Activated CD8-positive, alpha-beta memory T cell treated with anti-CD3 and anti-CD28 coated beads, Interleukin-2, amount 10 ng/mL, durations not matched to agents 7 days and 5 days (primary cell): Measurements from ENCODE around the gene SUN2. TPM values are rescaled to one million over a fixed set of nuclear protein-coding genes. Genes with fewer than 3 reads are reported as not detected.
"Not testable (repeated sequence)": the region's sequence is repeated elsewhere in the genome, so short reads cannot be mapped to it uniquely, and the experiment has no call there.

Experiments
- ATAC-seq: fragments of 150-1000 bp; cut with Tn5 transposase; one replicate; pipeline ENCODE4 v1.10.0; 2021; ENCODE audit warnings: moderate library complexity
- CTCF ChIA-PET: fragments of 350-600 bp; sonication (Branson Sonifier 250); formaldehyde crosslinking; loops from one replicate; lab custom pipeline; 2021; ENCODE audit warnings: antibody characterized with exemption; lab: Charles Lee
- DNase-seq: peaks from one replicate; pipeline ENCODE4 v3.0.0-alpha.2; 2020
- H3K27ac Mint-ChIP-seq: one replicate; pipeline ENCODE4 v1.8.0; 2021; ENCODE audit warnings: mild to moderate bottlenecking, mixed read lengths
- H3K27me3 Mint-ChIP-seq: one replicate; pipeline ENCODE4 v1.8.0; 2021; ENCODE audit warnings: mixed read lengths
- H3K36me3 Mint-ChIP-seq: one replicate; pipeline ENCODE4 v1.8.0; 2021; ENCODE audit warnings: mild to moderate bottlenecking, mixed read lengths
- H3K4me1 Mint-ChIP-seq: one replicate; pipeline ENCODE4 v1.8.0; 2021; ENCODE audit warnings: mixed read lengths
- H3K4me3 Mint-ChIP-seq: one replicate; pipeline ENCODE4 v1.8.0; 2021; ENCODE audit warnings: mild to moderate bottlenecking, moderate library complexity, mixed read lengths
- H3K9me3 Mint-ChIP-seq: one replicate; pipeline ENCODE4 v1.8.0; 2022; ENCODE audit warnings: low read depth, mixed read lengths
- total RNA-seq, 2 experiments: library from RNA; stranded (reverse); gene quantifications; one replicate each; pipeline ENCODE4 v1.2.3, GENCODE V29; 2021

Gene SUN2
- total RNA-seq: 100 to 1,000 TPM; 320 to 412 TPM

- peaks cover 39% of the 10 kb centered on the region for H3K36me3 Mint-ChIP-seq
These were observed at the start of gene SUN2 for GRCh38 chr22:38755911-38756532. Gene SUN2, minus strand, starts transcription at chr22:38755998. Its CDS starts 3,370 bp downstream, at chr22:38752628.

DNA sequence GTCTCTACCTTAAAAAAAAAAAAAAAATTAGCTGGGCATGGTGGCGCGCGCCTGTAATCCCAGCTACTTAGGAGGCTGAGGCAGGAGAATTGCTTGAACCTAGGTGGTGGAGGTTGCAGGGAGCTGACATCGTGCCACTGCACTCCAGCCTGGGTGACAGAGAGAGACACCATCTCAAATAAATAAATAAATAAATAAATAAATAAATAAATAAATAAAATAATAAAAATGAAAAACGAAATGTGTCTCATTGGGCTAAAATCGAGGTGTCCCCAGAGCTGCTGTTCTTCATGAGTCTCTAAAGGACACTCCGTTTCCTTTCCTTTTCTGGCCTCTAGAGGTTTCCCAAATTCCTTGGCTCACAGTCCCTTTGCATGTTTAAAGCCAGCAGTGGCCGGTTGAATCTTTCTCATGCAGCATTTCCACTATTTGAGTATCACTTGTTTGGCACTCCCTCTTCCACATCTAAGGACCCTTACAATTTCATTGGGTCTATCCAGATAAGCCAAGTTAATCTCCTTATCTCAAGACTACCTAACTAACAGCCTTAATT, 49.3 kb upstream of the SUN2 start:
- H3K4me1 Mint-ChIP-seq, CTCF ChIA-PET: not testable (repeated sequence)

More at GRCh38 chr22:38755911-38756532, at the start of gene SUN2:
- Mint-ChIP-seq H3K27me3 (no peaks in the 10 kb centered on the region), H3K27ac (peak within 1 kb of the TSS; percentile 99), H3K4me1 (peaks cover 45% of the 10 kb centered on the region), H3K4me3 (peak within 1 kb of the TSS; percentile 92), H3K9me3 (no peaks in the 10 kb centered on the region)
- CTCF ChIA-PET: interaction anchor here (0.9 to 2.6 kb wide), 5 partner anchors 10 to 31 kb away, joined by 3 to 16 read pairs (median 4); no protein-coding TSS in a partner anchor
- ATAC-seq (peak; percentile 79), DNase-seq (peak; percentile 96)

GRCh38 chr22:38802671-38803121, 46.9 kb upstream of the SUN2 start:
- Mint-ChIP-seq H3K27ac (no peak overlapping the region), H3K36me3 (no peaks in the 10 kb centered on the region), H3K4me3 (no peak overlapping the region), H3K27me3 (peaks cover 40% of the 10 kb centered on the region), H3K4me1 (peaks cover 3% of the 10 kb centered on the region), H3K9me3 (no peaks in the 10 kb centered on the region)
- DNase-seq: no peak
- CTCF ChIA-PET: no interaction called here
- ATAC-seq: no peak

More for the DNA sequence above, 49.3 kb upstream of the SUN2 start:
- peaks cover 33% of the 10 kb centered on the region for H3K27me3 Mint-ChIP-seq
- H3K4me3 Mint-ChIP-seq, DNase-seq, H3K9me3 Mint-ChIP-seq, ATAC-seq, H3K27ac Mint-ChIP-seq, H3K36me3 Mint-ChIP-seq: not testable (repeated sequence)

DNA sequence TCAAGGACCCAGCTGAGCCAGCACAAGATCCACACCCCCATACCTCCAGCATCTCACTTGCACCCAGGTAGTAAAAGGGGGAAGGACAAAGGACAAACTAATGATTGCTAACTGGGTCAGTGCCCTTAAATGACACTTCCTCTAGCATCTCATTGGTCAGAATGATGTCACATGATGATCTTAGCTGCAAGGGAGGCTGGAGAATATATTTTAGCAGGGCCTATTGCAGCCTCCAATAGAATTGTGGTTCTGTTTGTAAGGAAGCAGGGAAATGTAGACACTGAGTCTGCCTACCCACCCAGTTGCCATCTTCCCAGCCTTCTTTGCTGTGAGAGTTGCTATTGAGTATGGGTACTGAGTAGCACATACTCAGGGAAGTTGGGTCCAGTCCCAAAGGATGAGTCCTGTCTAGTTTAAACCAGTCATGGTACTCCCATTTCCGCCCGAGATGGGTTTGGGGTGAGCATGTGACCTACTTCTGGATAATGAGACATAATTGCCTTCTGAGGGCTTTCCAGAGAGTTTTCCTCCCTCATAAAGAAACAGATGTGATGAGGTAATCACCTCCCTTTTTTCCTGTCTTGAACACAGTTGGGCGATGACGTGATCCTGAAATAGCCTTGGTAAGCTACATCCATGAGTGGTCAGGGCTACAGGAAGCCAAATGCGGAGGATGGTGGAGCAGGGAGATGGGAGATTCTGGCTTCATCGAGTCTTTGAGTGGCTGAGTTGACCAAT, 43.6 kb upstream of the SUN2 start:
- Mint-ChIP-seq H3K27me3 (peaks cover 49% of the 10 kb centered on the region), H3K36me3 (no peaks in the 10 kb centered on the region), H3K4me1 (peaks cover 8% of the 10 kb centered on the region), H3K9me3 (no peaks in the 10 kb centered on the region), H3K27ac (no peak overlapping the region), H3K4me3 (no peak overlapping the region)
- ATAC-seq: no peak
- CTCF ChIA-PET: no interaction called here
- no peak for DNase-seq

DNA sequence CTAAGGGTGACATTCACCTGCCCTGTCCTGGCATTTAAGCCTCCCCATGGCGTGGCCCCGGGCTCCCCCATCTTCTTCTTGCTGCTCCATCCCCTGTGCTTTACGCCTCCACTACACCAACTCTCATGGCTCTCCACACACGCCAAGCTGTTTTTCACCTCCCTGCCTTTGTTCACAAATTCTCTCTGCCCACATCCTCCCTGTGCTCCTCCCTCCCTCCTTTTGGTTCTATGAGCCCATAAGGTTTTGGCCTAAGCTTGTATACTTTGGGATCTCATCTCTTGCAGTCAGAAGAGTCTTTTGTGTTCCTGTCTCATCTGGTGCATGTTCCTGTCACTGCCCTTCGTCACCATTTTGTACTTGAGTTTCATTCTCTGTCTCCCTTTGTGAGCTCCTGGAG, 42.7 kb upstream of the SUN2 start:
- Mint-ChIP-seq H3K9me3 (no peaks in the 10 kb centered on the region), H3K4me3 (no peak overlapping the region), H3K27ac (no peak overlapping the region), H3K36me3 (no peaks in the 10 kb centered on the region), H3K27me3 (peaks cover 42% of the 10 kb centered on the region), H3K4me1 (peaks cover 10% of the 10 kb centered on the region)
- no peak for DNase-seq
- ATAC-seq: no peak
- CTCF ChIA-PET: interaction anchor here (1.7 kb wide), 1 partner anchor 518 kb away, joined by 4 read pairs; no protein-coding TSS in a partner anchor

GRCh38 chr22:38796262-38796957, 40.6 kb upstream of the SUN2 start:
- H3K4me1 Mint-ChIP-seq: peaks cover 16% of the 10 kb centered on the region
- H3K9me3 Mint-ChIP-seq: no peaks in the 10 kb centered on the region
- CTCF ChIA-PET: no interaction called here
- H3K27ac Mint-ChIP-seq: no peak overlapping the region
- peaks cover 32% of the 10 kb centered on the region for H3K27me3 Mint-ChIP-seq
- no peaks in the 10 kb centered on the region for H3K36me3 Mint-ChIP-seq
- ATAC-seq: no peak
- no peak for DNase-seq
- no peak overlapping the region for H3K4me3 Mint-ChIP-seq

GRCh38 chr22:38795569-38795968, 39.8 kb upstream of the SUN2 start:
- Mint-ChIP-seq H3K4me3 (no peak overlapping the region), H3K9me3 (no peaks in the 10 kb centered on the region), H3K27ac (no peak overlapping the region), H3K27me3 (peaks cover 27% of the 10 kb centered on the region), H3K4me1 (peaks cover 16% of the 10 kb centered on the region), H3K36me3 (no peaks in the 10 kb centered on the region)
- DNase-seq: no peak
- no peak for ATAC-seq
- CTCF ChIA-PET: interaction anchor here (1.3 kb wide), 1 partner anchor 26 kb away, joined by 5 read pairs; no protein-coding TSS in a partner anchor

GRCh38 chr22:38793721-38794466, 38.1 kb upstream of the SUN2 start, which contains the start of gene DNAL4:
Gene DNAL4, minus strand, starts transcription at chr22:38794143. Its CDS starts 11,412 bp downstream, at chr22:38782731.
- peaks cover 16% of the 10 kb centered on the region for H3K4me1 Mint-ChIP-seq
- DNase-seq (peak; percentile 97), ATAC-seq (peak; percentile 98)
- CTCF ChIA-PET: interaction anchor here (1.3 to 1.4 kb wide), 2 partner anchors 28 to 31 kb away, joined by 3 read pairs; no protein-coding TSS in a partner anchor
- H3K27ac Mint-ChIP-seq: peak within 1 kb of the TSS; percentile 75
- peak within 1 kb of the TSS; percentile 79 for H3K4me3 Mint-ChIP-seq
- no peaks in the 10 kb centered on the region for H3K36me3 Mint-ChIP-seq
- no peaks in the 10 kb centered on the region for H3K9me3 Mint-ChIP-seq
- H3K27me3 Mint-ChIP-seq: peaks cover 26% of the 10 kb centered on the region

DNA sequence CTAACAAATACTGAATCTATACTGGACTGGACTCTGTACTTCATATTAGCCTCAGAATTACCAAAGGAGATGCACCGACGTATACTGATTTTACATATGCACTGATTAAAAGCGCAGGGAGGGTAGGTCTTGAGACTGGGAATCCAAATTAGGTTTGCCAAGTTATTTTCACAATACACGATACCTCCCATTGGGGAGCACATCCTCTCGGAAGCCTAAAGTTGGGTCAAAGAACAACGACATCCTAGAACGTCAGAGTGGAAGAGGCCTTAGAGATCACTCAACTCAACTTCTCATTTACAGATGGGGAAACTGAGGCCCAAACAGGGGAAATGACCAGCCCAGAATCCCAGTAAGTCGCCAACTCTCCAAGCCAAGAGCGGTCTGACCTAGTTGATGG, 37.5 kb upstream of the SUN2 start:
- Mint-ChIP-seq H3K9me3 (no peaks in the 10 kb centered on the region), H3K36me3 (no peaks in the 10 kb centered on the region), H3K4me3 (peak overlapping the region; percentile 79), H3K27ac (peak overlapping the region; percentile 75), H3K4me1 (peaks cover 16% of the 10 kb centered on the region), H3K27me3 (peaks cover 20% of the 10 kb centered on the region)
- CTCF ChIA-PET: no interaction called here
- ATAC-seq (no peak), DNase-seq (no peak)

DNA sequence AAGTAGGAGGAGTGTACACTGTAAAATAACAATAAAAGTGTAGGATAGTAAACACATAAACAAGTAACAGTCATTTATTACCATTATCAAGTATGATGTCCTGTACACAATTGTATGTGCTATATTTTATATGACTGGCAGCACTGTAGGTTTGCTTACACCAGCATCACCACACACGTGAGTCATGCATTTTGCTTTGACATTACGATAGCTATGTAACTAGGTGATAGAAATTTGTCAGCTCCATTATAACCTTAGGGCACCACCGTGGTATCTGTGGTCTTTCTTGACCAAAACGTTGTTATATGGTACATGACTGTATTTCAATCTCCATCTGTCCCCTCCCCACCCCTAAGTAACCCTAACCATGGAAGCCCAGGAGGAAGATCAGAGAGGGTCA, 37.0 kb upstream of the SUN2 start:
- H3K9me3 Mint-ChIP-seq: no peaks in the 10 kb centered on the region
- peaks cover 15% of the 10 kb centered on the region for H3K27me3 Mint-ChIP-seq
- peak overlapping the region; percentile 75 for H3K27ac Mint-ChIP-seq
- no peaks in the 10 kb centered on the region for H3K36me3 Mint-ChIP-seq
- H3K4me1 Mint-ChIP-seq: peaks cover 16% of the 10 kb centered on the region
- CTCF ChIA-PET: interaction anchor here (1.0 to 1.3 kb wide), 2 partner anchors 24 to 63 kb away, joined by 3 read pairs; no protein-coding TSS in a partner anchor
- DNase-seq (peak; percentile 52), ATAC-seq (no peak)
- H3K4me3 Mint-ChIP-seq: peak overlapping the region; percentile 79

DNA sequence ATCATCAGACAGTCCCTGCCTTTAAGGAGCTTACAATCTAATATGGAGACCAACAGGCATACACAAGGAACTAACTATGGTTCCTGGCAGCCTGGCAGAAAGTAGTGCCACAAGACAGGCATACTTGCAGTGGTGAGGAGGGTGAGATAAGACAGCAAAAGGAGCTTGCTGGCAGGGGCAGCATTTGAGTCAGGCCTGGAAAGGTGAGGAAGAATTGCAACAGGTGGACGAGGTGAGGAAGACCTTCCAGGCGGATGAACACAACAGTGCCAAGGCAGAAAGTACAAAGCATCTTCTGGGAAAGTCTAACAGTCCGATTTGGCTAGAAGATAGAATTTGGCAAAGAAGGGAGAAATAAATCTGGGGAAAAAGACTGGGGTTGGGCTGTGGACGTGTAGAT, 33.8 kb upstream of the SUN2 start:
- ATAC-seq: no peak
- Mint-ChIP-seq H3K36me3 (no peaks in the 10 kb centered on the region), H3K27ac (no peak overlapping the region), H3K27me3 (no peaks in the 10 kb centered on the region), H3K9me3 (no peaks in the 10 kb centered on the region), H3K4me1 (peaks cover 12% of the 10 kb centered on the region), H3K4me3 (no peak overlapping the region)
- no peak for DNase-seq
- CTCF ChIA-PET: no interaction called here

GRCh38 chr22:38788846-38789245, 33.0 kb upstream of the SUN2 start:
- ATAC-seq (no peak), DNase-seq (no peak)
- Mint-ChIP-seq H3K4me3 (no peak overlapping the region), H3K27ac (no peak overlapping the region), H3K9me3 (no peaks in the 10 kb centered on the region), H3K36me3 (no peaks in the 10 kb centered on the region), H3K27me3 (no peaks in the 10 kb centered on the region), H3K4me1 (peaks cover 7% of the 10 kb centered on the region)
- CTCF ChIA-PET: no interaction called here
